M059J (cell line): ENCODE data around the gene AFG3L2. TPM values are rescaled to one million over a fixed set of nuclear protein-coding genes. Genes with fewer than 3 reads are reported as not detected.
"Not testable (repeated sequence)": the region's sequence is repeated elsewhere in the genome, so short reads cannot be mapped to it uniquely, and the experiment has no call there.

Source experiments
- DNase-seq: peaks from one replicate; pipeline ENCODE4 v3.0.0-alpha.2; 2012; ENCODE audit warnings: low read depth
- total RNA-seq: library from RNA; depleted of rRNA; stranded (reverse); fragments of >200 nt; shearing (Covaris generic); gene quantifications from 2 replicates; pipeline ENCODE4 v1.2.3, GENCODE V29; 2014; rRNA removed

AFG3L2 gene
- total RNA-seq, result 32.9 and 48.9 TPM in 2 replicates

DNA sequence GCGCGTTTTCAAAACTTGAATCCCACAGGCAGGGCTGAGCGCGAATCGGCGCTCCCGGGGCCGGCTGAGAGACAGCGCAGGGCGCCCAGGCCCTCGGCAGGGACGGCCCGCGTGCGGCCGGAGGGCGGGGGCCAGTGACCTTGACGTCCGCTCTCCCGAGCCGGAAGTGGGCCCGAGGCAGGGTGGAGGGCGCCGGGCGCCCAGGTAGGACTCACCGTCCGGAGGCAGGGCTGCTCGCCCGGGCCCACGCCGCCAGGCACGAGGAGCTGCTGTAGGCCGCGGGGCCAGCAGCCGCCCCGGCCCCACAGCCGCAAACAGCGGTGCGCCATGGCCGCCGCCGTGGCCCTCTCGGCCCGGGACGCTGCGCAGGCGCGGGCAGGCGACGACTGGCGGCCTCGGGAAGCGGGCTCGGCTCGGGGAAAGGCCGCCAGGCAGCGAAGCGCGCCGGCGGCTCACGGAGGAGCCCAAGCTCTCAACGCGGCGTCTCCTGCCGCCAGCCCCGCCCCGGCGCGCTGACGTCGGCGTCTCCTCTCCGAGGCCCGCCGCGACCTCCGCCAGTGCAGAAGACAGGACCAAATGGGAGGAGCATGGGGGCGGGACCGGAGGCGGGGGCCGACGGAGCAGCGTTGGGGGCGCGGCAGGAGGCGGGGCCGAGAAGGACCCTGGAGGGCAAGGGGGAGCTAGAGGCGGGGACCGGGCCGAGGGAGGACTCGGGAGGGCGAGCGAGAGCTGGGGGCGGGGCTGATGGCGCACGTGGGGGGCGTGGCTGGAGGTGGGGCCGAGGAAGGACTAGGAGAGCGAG, at the start of gene AFG3L2:
AFG3L2 (minus strand) TSS at position 474 of the 802 bp plus-strand sequence; CDS start at position 329, 145 bp downstream.
- DNase-seq, result peak; percentile 97

DNA sequence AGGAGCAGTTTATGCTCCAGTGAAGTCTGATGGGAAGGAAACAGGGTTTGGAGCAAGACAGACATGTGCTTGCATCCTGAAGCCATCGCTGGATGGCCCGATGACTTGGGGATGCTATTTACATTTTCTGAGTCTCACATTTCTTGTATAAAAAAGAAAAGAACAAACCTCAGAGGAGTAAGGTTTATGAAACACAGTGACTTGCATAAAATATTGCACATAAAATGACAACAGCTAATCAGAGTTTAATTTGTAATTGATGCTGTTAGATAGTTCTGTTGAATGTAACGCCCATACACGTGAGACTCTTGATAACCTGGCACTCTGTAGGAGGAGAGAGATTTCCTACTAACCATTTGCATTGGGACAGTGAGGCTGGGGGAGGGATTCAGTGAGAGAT, 47.2 kb upstream of the AFG3L2 start:
- no peak for DNase-seq

DNA sequence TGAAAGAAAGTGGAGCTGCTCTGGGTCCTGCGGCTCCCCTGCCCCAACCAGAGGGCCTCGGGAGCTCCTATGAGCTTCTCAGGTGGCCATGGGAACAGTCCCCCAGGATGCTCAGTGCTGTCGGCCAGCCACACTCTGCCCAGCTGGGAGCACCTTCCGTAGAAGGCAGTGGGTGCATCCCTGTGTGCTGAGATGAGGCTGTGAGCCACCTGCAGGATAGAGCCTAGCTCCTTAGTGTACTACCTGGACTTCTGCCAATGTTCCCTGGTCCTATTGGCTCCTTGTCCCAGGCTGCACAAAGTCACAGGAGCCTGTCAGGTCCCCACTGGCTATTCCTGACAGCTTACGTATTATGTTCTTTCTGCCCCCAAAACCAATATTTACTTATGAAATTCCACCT, 46.8 kb upstream of the AFG3L2 start:
- DNase-seq, result no peak

DNA sequence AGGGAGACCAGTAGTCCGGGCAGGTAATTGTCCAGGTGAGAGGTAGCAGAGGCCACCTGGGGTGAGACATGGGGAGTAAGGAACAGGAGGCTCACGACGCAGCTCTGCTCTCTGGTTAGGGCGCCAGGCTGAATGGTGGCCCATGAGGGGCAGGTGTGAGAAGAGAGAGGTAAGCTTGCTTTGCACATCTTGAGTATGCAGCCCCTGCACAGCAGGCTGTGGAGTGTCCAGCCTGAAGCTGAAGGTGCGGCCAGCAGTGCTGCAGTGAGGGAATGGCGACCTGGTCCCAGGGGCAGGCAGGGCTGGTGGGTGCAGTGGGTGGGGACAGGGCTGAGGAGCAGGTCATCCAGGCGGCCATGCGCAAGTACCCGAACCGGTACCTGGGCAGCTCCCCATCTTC, 46.4 kb upstream of the AFG3L2 start:
- no peak for DNase-seq

DNA sequence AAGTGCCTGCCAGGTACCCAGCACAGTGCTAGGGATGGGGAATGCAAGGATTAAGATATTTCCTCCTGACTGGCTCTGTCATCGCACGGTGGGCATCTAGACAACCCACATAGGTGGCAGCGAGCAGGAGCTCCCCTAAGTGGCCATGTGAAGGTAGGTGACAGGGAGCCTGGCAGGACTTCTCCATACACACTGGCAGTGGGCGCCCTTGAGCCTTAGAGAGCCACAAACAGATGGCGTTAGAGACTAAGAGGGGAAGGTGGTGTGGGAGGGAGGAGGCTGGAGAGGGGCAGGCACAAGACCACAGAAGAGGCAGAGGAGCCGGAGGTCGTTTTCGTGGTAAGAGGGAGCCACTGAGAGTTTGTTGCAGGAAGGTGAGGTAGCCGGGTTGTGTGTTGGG, 45.9 kb upstream of the AFG3L2 start:
- DNase-seq, result no peak

DNA sequence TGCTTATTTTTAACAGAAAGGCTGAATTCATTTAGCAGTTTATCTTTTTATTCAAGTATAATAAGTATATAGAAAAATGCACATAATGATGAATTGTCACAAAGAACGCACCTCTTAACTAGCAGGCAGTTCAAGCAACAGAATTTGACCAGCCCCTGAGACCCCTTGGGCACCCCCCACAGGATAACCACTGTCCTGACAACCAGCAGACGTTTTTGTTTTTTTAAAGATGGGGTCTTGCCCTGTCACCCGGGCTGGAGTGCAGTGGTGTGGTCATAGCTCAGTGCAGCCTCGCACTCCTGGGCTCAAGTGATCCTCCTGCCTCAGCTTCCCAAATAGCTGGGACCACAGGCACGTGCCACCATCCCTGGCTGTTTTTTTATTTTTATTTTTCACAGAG, 44.7 kb upstream of the AFG3L2 start:
- DNase-seq, result no peak

DNA sequence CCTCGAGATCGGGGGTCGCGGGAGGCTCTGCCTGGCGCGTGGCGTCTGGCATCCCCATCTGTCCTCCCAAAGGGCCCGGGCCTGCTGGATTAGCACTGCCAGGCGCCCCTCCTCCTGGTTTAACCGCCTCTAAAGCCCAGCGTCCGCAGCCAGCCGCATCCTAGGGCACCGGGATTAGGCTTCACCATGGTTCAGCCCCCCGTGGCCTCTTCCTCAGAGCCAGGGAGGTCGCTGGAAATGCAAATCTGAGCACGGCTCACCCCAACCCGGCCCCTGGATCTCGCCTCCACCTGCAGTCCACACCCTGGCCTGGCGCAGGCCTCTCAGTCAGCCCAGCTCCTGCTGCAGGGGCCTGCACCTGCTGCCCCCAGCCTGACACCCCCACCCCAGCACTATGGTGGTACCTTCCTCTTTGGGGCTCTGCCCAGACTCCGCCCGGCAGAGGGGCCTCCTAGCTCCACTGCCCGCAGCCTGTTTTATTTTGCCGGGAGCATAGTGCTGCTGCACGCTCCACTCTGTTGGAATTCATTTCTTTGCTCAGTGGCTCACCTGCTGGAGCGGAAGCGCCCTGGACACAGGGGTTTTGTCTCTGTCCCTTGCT, 43.9 kb upstream of the AFG3L2 start:
- DNase-seq, result no peak

DNA sequence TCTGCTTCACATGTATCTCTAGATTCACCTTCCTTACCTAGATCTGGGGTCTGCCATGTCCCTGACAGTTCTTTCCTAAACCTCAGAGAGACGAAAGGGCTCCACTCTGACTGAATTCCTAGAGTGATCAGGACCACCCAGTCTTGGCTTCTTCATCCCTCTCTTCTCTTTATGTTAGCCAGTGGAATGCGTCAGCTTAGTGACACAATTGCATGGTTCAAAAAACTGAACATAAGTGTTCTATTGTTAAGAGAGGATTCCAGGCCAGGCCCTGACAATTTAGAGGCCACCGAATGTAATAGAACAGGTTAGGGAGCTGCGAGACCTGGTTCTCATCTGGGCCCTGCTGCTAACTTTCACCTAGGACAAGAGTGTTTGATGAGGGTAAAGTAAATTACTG, 40.7 kb upstream of the AFG3L2 start:
- no peak for DNase-seq

DNA sequence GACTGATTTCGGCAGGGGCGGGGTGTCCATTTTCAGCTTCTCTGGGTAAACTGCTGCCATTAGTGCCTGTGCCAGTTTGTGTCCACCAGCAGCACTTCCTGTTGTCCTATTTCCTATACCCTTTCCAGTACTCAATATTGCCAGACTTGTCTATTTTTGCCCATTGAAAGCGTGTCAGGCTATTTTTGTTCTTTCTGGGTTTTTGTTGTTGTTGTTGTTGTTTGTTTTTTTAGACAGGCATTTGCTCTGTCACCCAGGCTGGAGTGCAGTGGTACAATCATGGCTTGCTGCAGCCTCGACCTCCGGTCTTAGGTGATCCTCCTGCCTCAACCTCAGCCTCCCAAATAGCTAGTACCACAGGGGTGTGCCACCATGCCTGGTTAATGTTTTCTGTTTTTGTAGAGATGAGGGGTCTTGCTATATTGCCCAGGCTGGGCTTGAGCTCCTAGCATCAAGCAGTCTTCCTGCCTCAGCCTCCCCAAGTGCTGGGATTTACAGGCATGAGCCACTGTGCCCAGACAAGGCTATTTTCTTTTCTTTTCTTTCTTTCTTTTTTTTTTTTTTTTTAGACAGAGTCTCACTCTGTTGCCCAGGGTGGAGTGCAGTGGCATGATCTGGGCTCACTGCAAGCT, 39.2 kb upstream of the AFG3L2 start:
- no peak for DNase-seq

DNA sequence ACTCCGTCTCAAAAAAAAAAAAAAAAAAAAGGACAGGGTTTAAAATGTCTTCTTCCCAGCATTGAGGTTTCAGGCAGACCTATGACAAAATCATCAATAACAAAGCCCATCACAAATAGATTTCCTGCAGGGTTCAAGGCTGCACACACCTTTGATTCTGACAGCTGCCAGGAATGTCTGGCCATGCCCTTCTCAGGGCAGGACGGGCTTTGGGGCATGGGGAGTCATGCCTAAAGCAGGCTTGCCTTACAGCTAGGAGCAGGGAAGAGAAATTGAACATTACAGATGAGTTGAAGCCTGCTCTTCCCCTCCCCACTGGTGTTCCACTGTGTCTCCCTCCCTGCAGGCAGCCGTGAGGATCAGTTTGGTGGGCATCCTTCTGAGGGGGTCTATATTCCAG, 34.4 kb upstream of the AFG3L2 start:
- DNase-seq, result no peak

DNA sequence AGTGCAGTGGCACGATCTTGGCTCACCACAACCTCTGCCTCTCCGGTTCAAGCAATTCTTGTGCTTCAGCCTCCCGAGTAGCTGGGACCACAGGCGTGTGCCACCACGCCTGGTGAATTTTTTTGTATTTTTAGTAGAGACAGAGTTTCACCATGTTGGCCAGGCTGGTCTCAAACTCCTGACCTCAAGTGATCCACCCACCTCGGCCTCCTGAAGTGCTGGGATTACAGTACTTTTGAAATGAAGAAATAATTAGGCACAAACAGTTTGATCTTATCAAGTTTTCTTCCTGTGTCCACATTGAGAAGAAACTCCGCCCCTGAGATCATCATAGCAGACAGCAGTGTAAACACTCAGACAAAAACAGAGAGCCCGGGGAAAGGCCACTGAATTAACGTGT, 33.7 kb upstream of the AFG3L2 start:
- DNase-seq, result not testable (repeated sequence)

DNA sequence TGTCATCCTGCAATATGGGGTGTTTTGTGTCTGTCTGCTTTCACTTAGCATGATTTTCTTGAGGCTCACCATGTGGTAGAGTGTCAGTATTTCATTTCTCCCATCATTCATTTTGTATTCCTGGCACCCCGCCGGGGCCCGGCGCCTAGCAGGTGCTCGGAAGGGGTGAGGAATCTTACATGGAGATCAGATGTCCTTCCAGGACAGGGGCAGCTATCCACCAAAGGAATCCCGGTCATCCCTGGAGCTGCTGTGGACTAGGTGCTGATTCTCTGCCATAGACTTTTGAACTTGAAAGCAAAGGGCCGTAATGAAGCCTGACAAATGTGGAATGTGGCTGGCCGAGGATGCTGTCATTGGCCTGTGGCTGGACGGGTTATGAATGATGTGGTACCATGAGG, 33.1 kb upstream of the AFG3L2 start:
- DNase-seq, result no peak

DNA sequence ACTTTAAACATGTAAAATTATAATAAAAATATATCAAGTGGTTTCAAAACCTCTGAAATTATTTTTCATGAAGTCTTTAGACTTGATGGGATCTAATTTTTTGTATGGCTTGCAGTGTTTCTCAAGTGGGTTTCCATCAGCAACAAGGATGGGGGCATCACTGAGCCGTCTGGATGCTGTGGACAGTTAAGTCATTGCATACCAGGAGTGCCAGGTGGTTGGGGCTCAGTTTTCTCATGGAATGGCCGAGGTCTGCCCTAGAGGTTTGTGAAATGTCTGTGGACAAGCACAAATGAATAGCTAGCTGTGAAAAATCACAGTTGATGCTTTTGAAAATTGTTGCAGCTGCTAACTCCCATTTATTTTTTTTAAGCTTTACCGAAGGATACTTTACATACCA, 32.4 kb upstream of the AFG3L2 start:
- peak; percentile 25 for DNase-seq

DNA sequence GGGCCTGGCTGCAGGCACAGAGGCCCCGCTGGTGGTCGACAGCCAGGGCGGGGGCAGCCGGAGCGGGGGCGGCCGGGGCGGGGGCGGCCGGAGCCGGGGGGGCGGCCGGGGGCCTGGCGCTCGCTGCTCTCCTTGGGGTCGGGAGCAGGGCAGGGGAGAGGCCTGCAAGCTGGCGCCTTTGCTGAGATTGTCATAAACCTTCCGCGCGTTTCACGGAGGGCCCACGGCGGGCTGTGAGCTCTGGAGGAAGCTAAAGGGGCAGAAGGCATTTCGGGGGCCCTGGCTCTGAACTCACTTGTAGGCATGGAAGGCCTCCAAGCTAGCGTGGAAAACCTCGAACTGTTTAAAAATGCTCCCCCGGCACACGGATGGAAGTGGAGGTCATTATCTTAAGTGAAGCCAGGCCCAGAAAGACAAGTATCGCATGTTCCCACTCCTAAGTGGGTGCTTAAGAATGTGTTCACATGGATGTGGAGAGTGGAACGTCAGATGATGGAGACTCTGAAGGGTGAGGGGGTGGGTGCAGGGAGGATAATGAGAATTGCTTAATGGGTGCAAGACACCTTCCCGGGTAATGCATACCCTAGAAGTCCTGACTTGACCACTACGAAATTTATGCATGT, 31.3 kb upstream of the AFG3L2 start:
- no peak for DNase-seq

DNA sequence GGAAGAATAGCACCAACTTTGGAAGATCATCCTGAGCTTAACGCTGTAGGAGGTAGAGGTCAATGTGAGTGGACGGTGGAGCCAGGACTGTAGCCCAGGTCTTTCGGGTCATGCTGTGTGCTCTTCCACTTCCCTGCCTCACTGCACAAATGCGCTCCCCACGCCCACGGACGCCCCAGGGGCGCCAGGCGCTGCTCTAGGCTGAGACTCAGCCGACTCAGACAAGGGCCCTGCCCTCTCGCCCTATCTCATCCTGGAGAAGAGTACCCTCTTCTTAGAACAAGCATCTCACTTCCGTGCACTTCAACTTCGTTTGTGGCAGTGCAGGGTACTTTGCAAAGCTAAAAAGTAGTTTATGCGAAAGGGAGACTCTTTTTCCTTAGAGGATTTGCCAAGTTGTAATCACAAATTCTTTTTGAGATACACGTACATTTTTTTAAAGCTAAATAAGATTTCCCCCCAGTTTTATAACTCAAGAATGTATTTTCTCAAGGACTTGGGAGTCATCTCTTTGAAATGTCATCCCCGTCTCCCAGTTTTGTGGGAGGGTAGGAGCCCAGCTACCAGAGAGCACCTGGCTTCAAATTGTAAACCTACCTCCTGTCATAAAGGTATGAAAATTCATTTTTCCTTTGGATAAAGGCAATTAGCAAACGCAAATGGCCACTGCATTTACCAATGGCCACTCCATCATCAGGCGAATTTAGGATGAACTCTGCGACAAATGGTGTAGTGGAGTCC, 29.5 kb upstream of the AFG3L2 start:
- no peak for DNase-seq

DNA sequence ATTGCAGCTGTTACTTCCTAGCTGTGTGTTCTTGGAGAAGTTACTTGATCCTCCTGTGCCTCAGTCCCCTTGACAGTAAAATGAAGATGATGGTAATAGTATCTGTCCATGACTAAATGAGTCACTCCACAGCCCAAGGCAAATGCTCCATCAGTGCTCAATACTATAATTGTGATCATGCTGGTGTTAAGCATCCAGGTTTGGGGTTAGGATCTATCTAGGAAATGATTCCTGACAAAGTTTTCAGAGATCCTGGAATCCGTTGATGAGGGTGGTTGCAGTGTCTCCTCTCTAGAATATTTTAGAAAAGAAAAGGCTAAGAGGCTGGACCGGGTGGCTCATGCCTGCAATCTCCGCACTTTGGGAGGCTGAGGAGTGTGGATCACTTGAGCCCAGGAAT, 28.0 kb upstream of the AFG3L2 start:
- no peak for DNase-seq

DNA sequence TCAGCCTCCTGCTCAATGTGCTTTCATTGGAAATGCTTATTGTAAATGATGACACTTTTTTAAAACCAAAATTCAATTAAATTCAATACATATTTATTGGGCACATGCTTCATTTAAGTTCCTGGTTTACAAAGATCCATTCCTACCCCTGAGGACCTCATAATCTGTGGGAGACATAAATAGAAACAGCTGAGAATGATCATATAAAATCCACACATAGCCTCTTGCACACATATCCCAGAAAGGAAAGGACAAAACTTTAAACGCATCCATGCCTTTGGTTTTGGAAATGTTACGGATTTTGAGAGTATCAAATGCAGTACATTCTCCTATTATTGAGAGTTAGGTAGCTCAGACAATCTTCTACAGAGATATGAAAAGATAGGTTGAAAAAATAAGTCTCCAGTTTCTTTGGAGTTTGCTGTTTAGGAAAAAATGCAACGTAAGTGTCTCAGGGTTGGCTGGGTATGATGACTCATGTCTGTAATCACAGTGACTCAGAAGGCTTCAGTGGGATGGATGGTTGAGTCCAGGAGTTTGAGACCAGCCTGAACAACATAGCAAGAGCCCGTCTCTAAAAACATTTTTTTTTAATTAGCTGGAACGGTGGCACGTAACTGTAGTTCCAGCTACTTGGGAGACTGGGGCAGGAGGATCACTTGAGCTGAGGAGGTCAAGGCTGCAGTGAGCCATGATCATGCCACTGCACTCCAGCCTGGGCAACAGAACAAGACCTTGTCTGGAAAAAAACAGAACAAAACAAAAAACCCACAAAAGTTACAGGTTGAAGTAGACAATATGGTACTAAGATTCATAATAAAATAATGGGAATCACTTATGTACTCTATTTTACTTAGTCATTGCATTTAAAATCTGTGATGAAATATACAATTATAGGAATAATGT, 26.8 kb upstream of the AFG3L2 start:
- peak; percentile 95 for DNase-seq

DNA sequence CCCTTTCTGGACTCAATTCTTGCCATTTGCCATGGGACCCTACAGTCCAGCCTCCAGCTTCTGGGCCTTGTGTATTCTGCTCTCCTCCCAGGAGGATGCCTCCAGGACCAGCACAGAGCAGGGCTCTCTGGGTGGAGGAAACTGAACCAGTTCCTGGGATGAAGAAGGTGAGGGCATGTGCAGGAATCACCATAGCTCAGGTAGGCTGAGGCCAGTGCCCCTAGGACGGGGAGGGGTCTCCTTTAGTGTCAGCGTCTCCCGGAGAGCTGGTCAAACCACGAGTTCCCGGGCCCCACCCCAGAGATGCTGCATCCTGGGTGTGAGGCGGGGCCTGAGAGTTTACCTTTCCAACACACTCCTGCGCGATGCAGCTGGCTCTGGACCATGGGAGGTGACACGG, 24.9 kb upstream of the AFG3L2 start:
- DNase-seq, result no peak

DNA sequence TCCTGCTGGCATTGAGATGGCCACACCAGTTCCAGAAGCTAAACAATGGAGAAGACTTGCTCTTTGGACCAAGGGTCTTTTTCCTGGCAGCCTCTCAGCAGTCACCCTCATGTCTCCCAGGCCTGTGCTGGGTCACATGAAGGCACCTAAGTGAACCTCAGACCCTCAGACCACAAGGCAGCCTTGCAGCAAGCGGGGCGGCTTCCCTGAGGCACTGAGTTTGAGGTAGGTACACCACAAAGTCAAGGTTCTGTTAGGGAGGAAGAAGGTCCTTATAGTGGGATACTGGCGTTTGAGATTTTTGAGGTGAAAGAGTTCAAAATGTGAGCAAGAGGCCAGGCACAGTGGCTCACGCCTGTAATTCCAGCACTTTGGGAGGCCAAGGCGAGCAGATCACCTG, 22.2 kb upstream of the AFG3L2 start:
- DNase-seq, result no peak

DNA sequence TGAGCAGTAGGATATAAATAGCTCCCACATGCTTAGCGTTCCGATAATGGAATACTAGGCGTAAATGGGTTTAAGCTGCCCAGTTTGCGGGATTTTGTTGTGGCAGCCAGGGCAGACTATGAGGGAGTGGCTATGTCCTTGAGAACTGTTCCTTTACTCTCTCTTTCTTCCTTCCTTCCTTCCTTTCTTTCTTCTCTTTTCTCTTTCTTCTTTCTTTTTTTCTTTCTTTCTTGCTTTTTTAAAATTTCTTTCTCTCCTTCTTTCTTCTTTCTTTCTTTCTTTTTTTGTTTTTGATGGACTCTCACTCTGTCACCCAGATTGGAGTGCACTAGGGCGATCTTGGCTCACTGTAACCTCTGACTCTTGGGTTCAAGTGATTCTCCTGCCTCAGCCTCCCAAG, 21.6 kb upstream of the AFG3L2 start:
- no peak for DNase-seq

DNA sequence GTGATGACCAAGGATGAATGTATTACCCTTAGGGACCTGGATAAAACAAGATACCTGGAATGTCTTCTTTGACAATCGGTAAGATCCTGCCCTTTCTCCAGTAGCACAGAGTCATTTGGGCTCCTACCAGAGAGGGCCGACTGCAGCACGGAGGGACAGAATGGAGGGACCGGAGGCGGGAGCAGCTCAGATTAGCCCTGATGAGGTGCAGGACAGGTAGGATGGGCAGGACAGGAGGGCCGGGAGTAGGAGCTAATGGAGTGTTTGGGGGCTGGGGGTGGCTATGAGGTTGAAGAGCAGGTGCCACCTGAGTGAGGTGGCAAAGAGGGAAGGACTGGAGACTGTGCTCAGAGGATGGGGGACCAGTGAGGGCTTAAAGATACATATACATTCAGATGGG, 20.8 kb upstream of the AFG3L2 start:
- no peak for DNase-seq
